ENCODE data around the gene HMGN5.

HMGN5 gene

DNA sequence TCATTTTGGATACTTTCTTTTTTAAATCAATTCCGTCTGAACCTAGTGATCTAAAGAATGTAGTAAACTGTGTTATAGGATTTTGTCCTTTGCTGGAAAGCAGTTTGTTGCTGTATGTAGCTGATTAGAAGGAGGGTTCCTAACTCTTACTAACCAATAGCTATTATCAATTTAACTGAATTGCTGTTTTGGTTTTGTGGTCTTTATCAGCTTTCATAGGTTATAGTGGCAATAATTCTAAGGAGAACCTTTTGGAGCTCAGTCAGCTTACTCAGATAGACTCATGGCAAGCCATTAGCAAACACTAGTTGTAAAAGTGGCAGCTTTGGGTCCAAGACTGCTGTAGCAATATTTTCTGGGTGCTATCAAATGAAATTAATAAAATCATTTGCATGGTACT is 29.8 kb upstream of the HMGN5 start:
- TF ChIP-seq, protein P1, sequence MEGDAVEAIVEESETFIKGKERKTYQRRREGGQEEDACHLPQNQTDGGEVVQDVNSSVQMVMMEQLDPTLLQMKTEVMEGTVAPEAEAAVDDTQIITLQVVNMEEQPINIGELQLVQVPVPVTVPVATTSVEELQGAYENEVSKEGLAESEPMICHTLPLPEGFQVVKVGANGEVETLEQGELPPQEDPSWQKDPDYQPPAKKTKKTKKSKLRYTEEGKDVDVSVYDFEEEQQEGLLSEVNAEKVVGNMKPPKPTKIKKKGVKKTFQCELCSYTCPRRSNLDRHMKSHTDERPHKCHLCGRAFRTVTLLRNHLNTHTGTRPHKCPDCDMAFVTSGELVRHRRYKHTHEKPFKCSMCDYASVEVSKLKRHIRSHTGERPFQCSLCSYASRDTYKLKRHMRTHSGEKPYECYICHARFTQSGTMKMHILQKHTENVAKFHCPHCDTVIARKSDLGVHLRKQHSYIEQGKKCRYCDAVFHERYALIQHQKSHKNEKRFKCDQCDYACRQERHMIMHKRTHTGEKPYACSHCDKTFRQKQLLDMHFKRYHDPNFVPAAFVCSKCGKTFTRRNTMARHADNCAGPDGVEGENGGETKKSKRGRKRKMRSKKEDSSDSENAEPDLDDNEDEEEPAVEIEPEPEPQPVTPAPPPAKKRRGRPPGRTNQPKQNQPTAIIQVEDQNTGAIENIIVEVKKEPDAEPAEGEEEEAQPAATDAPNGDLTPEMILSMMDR (IDR thresholded peaks at IDR 0.05; ENCODE audit: control insufficient read depth, insufficient read depth, low read depth, low read length, missing control alignments): no peak
- no peak overlapping the region for H3K4me3 ChIP-seq (ENCODE audit: control insufficient read depth, low read depth, low read length)
- DNase-seq (ENCODE audit: low read depth): no peak

DNA sequence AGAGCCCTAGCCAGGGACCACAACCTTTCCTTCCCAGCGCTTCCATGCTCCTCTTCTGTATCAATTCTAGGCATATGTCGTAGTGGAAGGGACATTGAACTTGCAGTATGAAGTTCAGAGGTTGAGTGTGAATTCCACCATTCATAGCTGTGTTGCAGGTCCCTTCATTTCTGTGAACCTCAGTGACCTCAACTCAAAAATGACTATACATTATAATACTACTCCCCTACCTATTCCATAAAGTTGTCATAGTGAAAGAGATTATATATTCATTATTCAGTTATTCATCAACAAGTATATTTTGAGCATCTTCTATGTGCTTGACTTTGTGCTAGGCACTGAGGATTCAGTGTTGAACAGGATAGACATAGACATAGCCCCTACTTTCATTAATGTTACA is 28.2 kb upstream of the HMGN5 start:
- no peak for DNase-seq (ENCODE audit: low read depth)
- H3K4me3 ChIP-seq (ENCODE audit: control insufficient read depth, low read depth, low read length): no peak overlapping the region
- TF ChIP-seq, protein P1 (IDR thresholded peaks at IDR 0.05; ENCODE audit: control insufficient read depth, insufficient read depth, low read depth, low read length, missing control alignments): no peak

DNA sequence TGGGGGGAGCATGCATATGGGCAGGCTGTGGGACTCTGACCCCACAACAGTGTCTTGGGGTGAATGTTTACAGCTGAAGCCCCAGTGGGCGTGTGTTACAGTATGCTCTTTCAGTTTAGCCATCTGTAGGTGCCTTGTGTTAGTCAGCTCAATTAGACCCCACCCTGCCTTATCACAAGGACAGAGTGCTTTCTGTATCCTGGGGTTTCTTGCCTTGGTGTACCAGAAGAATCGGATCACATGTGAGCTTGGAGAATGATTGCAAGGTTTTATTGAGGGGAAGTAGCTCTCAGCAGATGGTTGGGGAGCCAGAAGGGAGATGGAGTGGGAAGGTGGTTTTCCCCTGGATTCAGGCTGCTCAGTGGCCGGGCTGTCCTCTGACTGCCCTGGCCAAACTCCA is 27.5 kb upstream of the HMGN5 start:
- no peak for DNase-seq (ENCODE audit: low read depth)
- TF ChIP-seq, protein P1 (IDR thresholded peaks at IDR 0.05; ENCODE audit: control insufficient read depth, insufficient read depth, low read depth, low read length, missing control alignments): no peak
- no peak overlapping the region for H3K4me3 ChIP-seq (ENCODE audit: control insufficient read depth, low read depth, low read length)

DNA sequence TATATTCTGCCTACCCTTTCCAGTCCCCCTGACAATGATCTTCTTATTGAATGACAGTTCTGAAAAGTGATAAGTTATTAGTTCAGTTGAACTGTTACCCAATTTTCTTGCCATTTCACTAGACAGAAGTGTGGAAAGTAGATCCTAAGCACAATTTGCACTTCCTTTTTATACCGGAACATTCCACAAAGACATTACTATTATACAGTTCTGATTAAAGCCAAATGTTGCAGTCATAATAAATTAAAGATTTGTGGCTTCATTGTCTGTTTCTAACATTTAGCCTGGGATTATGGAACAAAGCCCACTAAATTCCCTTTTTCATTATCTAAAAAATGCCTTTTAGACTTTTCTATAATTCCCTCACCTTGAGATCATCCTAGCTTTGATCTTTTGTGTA is 14.0 kb upstream of the HMGN5 start:
- DNase-seq (ENCODE audit: low read depth): no peak
- TF ChIP-seq, protein P1 (IDR thresholded peaks at IDR 0.05; ENCODE audit: control insufficient read depth, insufficient read depth, low read depth, low read length, missing control alignments): no peak
- H3K4me3 ChIP-seq (ENCODE audit: control insufficient read depth, low read depth, low read length): no peak overlapping the region

DNA sequence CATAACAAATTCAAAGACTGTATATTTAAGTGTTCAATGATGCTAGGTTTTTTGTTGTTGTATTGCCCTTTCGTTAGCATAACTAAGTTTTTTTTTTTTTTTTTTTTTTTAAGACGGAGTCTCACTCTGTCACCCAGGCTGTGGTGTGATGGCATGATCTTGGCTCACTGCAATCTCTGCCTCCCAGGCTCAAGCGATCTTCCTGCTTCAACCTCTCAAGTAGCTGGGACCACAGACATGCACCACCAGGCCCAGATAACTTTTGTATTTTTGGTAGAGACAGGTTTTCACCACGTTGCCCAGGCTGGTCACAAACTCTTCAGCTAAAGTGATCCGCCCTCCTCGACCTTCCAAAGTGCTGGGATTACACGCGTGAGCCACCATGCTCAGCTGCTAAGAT is 7.2 kb upstream of the HMGN5 start:
- no peak overlapping the region for H3K4me3 ChIP-seq (ENCODE audit: control insufficient read depth, low read depth, low read length)
- DNase-seq (ENCODE audit: low read depth): no peak
- TF ChIP-seq, protein P1 (IDR thresholded peaks at IDR 0.05; ENCODE audit: control insufficient read depth, insufficient read depth, low read depth, low read length, missing control alignments): no peak

DNA sequence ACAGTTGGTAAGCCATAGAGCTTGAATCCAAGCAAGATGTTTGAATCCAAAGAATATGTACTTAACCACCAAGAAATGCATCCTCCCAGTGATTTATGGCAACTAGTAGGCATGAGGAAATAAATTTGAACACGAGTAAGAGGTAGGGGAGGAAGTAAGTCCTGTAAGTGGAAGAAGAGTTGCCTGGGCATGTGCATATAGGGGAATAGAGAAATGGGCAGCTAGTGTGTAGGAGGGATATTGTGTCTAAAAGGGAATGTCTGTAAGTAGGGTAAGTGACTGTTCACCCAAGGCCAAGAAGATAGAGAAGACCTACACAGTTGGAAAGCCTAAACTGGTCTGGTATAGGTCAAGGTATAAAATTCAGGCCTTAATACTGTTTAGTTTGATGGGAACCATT is 4.8 kb upstream of the HMGN5 start:
- no peak for DNase-seq (ENCODE audit: low read depth)
- no peak overlapping the region for H3K4me3 ChIP-seq (ENCODE audit: control insufficient read depth, low read depth, low read length)
- TF ChIP-seq, protein P1 (IDR thresholded peaks at IDR 0.05; ENCODE audit: control insufficient read depth, insufficient read depth, low read depth, low read length, missing control alignments): no peak

DNA sequence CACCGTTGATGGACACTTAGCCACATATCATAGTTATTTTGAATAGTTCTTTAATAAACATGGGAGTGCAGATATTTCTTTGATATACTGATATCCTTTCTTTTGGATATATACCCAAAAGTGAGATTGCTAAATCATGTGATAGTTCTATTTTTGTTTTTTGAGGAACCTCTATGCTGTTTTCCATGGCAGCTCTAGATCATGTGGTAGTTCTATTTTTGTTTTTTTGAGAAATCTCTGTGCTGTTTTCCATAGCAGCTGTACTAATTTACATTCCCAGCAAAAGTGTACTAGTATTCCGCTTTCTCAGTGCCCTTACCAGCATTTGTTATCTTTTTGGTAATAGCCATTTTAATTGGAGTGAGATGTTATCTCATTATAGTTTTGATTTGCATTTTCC is 3.8 kb upstream of the HMGN5 start:
- no peak for DNase-seq (ENCODE audit: low read depth)
- TF ChIP-seq, protein P1 (IDR thresholded peaks at IDR 0.05; ENCODE audit: control insufficient read depth, insufficient read depth, low read depth, low read length, missing control alignments): no peak
- no peak overlapping the region for H3K4me3 ChIP-seq (ENCODE audit: control insufficient read depth, low read depth, low read length)
